GM18520 (cell line): ENCODE data around the gene TCF7L2.

Experiments used
- ATAC-seq: cut with Tn5 transposase; IDR thresholded peaks from one replicate; pipeline ENCODE4 v1.9.1; 2021; ENCODE audit not compliant: unreplicated experiment

The TCF7L2 gene

DNA sequence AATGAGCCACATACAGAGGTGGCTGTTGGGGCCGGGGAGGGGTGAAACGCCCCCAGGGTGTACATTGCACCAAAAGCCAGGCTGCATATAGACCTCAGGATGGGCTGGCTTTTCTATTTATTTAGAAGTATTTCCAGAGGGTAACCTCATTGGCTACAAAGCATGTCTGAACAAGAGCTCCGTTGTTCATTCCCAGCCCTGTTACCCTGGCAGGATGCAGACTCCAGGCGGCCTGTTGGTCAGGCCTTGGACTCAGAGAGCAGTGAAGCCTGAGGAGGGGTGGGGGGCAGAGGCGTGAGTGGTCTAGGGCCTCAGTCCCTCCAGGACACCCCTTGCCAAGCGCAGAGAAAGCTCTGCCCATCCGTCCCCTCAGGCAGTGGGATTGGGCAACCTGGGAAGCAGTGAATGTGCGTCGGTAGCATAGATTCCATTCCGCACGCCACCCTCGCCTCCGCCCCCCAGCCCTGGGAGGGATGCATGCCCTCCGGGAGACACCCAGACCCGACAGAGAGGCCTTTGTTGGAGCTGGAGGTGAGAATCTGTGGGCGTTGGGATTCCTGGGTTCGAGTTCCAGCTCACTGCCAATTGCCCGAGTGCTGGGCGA is 41.9 kb downstream of the TCF7L2 start:
- ATAC-seq = no peak

DNA sequence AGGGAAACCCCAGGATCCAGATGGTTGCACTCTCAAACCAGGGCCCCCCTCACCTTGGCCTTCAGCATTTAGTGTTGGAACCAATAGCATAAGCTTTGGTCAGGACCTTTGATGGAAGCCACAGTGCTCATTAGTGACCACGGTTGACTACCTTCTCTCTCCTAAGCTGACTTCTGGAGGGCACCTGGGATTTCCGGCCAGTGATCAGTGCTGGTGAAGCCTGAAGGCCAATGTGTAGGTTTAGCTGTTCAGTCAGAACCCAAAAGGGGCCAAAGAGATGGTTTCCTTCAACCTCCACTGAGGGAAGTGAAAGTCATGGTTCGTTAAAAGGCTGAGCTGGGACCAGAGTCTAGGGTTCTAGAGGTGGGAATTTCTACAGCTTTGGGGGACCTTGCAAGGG is 46.4 kb downstream of the TCF7L2 start:
- no peak for ATAC-seq

DNA sequence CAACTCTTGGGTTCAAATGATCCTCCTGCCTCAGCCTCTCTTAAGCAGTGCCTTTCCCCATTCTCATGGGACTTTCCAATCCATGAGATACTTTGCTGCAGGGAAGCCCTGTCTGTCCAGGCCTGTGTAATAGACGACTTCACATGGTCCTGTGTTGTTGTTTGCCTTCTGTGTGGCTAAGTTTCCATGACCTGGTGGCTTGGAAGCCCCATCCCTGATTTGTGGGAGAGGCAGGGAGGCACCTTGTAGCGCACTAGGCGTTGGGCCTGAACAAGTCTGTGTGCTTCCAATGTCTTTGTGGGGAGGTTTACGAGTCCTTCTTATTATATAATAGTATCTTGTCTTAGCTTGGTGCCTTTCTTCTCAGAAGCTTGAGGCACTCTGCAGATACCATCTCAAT is 49.1 kb downstream of the TCF7L2 start:
- ATAC-seq = no peak

DNA sequence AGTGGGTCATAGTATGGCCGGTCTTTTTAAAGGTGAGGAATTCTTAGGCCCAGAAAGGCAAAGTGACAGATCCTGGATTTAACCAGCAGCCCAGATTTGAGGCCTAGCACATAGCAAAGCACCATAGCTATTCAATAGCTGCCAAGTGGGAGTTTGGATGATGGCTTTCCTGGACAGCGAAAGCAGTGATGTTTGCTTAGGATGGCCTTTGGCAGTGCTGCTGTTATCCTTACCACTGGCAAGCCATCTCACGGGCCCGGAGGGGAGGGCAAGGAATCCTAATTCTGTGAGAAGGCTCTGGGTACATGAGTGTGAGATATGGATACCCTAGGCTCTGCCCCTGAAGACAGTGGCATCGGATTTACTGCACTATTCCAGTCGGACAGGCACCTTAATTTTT is 50.4 kb downstream of the TCF7L2 start:
- ATAC-seq = no peak

DNA sequence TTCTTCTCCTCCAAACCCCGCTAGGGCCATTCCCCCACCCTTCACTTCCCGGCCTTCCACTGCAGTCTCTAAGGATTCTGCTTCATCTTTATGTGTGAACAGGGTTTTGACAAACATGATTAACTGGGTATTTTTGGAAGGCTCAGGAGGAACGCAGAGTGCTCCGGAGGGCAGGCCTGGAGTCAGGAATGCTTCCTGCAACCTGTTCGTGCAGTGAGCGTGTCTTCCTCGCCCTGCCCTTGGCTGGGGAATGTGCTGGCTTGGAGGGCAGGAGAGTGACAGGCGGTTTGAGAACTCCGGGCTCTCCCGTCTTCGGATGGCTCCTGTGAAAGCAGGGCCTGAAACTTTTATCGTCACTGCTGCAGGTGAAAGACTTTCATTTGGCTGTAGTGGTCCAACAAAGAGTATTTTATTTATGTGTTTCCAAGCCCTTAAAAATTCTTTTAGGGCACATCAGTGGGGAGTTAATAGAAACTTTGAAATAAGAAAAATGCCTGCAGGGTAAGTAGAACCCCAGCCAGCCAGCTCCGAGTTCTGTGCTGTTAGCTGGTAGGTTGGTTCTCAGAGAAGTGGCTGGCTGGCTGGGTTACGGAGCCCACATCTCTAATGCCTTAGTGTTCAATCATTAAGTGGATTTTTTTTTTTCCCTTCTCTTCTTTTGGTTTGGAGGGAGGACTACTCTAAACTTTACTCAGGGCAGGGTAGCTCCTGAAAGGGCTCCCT is 51.0 kb downstream of the TCF7L2 start:
- no peak for ATAC-seq

DNA sequence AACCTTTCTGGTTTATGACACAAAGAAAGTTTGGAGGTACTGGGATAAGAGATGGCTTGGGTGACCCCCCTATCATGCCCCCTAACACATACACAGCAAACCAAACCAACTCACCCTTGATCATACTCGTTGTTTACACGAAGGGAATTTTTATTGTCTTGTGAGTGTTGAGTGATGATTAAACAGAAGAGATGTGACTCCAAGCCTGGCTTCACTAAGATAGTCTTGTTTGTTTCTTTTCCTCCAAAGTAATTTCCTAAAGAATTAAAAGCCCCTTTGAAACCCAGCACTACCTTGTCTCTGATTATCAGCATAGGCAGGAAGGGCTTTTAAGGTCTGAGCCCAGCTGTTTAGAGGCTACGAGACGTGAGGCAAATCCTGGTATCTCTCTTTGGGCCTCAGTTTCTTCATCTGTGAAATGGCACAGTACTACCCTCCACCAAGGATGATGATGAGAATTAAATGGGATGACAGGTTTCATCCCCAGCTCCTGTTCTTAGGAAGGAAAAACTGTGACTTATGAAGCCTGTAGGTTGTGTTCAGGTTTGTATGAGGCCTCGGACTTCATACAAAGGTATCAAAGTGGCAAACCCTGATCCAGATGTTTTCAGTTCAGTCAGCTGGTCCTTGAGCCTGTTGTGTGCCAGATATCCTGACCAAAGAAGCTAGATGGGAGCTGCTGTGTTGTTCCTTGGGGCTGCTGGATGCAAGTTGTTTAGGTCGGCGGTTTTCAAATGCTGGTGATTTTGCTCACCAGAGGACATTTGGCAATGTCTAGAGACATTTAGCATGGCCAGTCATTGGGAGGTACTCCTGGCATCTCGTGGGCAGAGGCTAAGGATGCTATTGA is 51.8 kb downstream of the TCF7L2 start:
- no peak for ATAC-seq

DNA sequence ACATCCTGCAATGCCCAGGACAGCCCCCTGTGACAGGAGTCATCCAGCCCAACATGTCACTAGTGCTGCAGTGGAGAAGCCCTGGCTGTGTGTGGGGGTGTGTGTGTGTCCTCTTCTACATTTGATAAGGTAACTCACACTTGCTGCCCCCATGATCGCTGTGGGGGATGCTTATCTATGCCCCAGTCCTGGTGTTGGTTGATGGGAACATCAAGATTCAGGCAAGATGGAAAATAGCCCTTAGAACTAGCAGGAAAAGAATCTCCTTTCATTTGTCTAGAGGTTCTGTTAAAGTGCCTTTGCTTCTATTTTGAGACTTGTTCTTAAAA is 52.4 kb downstream of the TCF7L2 start:
- no peak for ATAC-seq

DNA sequence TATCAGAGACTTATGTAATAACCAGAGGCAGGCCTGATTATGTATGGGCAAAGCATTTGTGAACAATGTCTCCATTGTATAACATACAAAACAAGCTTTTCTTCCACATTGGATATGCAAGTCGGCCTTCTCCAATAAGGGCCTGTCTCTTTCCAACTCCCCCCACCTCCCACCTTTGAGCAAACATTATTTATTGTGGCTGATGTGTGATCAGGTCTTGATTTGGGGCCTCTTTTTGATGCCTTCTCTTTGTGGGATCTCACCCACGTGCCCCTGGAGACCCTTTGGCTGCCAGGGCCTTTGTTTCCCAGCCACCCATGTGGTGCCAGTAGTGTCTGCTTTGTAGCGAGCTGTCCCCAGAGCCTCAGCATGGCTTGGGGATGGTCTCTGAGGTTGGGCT is 53.0 kb downstream of the TCF7L2 start:
- no peak for ATAC-seq

DNA sequence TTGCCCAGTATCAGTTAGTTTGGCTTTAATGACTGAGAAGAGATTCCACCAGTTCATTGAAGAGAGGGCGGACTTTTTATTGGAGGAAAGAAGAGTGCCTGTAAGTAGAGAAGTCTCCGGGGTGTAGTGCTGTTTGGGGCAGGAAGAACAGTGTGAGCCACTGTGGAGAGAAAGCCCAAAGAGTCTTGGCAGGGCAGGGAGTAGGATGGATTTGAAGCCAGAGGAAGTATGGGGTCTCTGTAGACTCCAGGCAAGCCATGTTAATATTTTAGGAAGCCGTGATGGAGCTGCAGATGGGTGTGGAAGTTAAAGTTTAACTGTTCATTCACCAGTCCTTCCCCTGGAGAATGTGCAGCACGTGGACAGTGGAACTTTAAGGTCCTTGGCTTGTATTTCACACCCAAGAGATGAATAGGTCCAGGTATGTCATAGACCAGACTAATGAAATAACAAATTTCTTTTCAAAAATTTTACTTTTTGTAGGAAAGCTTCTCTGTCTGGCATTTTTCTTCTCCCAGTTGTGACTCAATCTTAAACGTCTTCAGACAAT is 54.1 kb downstream of the TCF7L2 start:
- ATAC-seq = no peak

DNA sequence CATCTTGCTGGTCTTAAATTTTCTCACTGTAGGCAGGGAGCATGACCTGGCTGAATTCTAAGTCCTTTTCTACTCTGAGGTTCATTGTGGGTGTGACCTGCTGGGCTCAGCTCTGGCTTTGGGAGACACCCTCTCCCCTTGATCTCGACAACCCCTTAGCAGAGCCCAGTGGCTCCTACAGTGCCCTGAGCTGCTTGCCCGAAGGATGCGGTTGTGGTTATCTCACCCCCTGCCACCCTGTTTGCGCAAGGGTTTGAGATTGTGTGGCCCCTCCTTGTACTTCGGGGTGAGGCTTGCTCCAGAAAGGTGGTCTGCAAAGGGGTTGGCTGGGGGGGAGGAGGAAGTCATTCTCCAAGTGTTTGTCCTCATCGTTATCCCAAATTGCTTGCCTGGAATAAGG is 55.3 kb downstream of the TCF7L2 start:
- ATAC-seq = no peak

DNA sequence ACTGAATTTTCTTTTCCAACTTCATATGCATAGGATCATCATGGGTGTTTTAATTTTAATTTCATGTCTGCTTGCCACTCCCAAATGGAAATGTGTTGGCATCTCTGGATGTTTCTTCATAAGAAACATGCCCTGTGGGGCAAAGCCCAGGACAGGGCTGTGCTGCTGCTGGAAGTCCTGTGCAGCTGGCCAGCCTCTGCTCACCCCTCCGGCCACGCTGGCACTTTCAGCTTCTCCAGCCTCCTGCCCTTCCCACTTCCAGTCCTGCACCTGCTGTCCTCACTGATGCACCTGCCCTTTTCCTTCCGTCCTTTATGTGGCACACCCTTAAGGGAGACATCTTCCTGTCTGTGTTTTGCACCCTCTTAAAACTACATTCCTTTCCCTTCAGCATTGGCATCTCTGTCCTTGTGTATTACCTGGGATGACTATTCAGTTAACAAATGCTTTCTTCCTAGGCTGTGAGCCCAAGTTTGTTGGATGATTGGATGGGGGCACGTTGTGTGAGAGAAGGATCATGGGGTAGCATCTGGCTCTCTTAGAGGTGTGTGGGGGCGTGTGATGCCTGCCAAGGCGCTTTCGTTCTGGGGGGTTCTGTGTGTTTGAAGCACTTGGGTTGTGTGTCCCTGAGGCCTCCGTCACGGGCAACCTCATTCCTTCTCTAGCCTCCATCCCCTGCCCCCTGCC is 56.8 kb downstream of the TCF7L2 start:
- ATAC-seq = no peak

DNA sequence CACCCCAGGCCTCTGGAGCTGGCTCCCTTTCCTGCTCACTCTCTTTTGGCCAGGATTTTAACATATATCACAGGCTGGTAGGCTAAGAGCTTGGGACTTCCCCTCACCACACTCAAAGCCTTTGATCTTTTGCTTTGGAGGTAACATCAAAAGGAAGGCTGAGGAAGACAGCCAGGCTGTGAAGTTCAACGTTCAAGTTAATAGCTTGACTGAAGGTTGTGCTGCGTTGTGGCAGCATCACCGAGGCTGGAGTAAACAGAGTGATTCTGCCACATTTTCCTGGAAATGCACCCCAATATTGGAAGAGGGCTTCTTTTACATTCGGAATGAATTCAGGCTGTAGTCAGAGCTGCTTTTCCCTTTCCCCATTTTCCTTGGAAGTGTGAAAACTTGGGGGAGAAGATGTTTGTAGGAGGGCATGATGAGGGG is 57.3 kb downstream of the TCF7L2 start:
- ATAC-seq = no peak

DNA sequence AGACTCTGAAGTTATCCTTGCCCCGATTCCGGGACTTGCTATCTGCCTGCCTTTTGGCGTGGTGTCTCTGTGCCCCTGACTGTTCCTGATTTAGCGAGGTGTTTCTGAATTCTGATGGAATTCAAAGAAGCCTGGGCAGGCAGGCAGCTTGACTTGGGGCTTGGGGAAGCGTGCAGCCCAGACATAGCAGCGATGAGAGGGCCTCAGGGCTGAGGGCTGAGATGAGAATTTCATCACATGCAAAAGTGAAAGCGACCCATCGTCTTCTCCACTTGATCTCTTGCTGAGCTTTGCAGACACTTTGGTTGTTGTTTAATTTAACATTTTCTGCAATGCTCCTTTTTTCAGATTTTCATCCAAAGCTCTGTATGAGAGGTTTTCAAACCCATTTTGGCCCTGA is 57.8 kb downstream of the TCF7L2 start:
- no peak for ATAC-seq

DNA sequence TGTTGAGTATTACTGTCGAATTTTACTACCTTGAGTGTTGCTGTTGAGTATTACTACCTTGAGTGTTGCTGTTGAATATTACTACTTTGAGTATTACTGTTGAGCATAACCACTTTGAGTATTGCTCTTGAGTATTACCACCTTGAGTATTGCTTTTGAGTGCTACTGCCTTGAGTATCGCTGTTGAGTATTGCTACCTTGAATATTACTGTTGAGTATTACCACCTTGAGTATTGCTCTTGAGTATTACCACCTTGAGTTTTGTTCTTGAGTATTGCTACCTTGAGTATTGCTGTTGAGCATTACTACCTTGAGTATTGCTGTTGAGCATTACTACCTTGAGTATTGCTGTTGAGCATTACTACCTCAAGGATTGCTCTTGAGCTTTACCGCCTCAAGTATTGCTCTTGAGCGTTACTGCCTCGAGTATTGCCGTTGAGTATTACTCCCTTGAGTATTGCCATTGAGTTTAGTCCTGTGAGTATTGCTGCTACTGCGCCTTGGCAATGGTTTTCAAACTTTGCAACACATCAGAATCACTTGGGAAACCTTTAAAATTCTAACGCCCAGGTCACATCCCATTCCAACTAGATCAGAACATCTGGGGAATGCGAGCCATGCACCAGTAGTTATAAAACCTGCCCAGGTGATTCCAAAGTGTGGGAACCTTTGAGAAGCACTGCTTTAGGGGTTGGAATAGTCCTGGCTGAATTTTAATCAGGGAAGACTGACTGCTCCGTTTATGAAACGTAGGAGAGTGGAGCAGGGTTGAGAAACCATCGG is 61.7 kb downstream of the TCF7L2 start:
- no peak for ATAC-seq

DNA sequence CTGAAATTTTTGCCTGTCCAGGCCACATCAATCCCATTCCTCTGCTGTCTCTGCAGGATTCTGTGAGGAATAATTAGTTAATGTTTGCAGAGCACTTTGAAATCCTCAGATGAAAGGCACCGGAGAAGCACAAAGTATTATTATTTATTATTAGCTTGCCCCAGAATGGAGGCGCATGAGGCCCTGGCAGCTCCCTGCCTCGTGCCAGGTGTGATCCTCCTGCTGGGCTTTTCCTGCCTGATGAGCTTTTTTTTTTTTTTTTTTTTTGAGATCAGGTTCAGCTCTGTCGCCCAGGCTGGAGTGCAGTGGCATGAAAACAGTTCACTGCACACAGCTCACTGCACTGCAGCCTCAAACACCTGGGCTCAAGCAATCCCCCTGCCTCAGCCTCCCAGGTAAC is 65.2 kb downstream of the TCF7L2 start:
- ATAC-seq = no peak

DNA sequence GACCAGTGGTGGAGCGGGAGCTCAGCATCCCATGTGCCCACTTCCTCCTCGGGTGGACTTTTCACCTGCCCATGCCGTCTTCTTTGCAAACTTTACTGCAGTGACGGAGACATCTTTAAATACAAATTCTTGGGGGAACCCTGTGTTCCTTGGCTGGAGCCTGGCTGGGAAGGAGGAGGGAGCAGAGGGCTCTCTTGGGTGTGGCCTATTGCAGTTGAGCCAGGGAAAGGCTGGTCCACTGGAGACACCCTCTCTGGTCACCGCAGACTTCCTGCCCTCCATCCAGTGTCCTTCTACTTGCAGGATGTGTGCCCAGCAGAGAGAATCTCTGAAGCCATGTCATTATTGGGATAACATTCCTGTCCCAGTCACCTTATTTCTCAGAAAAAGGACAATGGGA is 67.3 kb downstream of the TCF7L2 start:
- no peak for ATAC-seq

DNA sequence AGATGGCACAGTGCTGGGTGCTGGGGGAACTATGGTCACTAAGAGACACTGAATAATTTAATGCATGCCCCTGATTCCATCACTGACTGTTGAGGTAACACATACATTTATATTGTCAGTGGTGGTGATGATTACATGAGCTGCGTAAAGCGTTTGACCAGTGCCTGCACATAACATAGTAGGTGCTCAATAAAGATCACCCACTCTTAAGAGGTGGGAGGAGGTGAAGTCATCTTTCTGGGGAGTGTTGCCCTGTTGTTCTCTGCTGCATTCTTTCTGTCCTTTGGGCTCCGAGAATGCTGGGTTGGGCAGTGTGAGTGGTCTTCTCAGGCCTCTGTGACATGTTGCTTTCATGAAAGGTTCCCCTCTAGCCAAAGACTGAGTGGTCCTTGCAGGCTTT is 68.0 kb downstream of the TCF7L2 start:
- no peak for ATAC-seq

DNA sequence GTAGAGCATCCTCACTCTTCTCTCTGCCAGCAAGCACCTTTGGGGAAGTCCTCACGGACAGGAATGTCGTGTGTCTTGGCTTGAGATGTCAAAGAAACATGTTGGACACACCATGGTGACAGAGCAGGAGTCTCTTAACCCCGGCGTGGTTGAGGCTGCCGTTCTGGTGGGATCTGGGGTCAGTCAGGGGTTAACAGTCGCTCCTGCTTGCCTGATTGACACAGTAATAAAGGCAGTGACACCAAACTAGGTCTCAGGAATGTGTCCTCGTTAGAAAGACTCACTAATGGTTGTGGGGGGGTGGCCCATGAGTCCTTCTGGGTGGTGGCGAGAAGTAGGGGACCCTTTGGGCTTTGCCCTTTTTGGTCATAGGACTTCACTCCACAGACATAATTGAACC is 69.0 kb downstream of the TCF7L2 start:
- ATAC-seq = no peak

DNA sequence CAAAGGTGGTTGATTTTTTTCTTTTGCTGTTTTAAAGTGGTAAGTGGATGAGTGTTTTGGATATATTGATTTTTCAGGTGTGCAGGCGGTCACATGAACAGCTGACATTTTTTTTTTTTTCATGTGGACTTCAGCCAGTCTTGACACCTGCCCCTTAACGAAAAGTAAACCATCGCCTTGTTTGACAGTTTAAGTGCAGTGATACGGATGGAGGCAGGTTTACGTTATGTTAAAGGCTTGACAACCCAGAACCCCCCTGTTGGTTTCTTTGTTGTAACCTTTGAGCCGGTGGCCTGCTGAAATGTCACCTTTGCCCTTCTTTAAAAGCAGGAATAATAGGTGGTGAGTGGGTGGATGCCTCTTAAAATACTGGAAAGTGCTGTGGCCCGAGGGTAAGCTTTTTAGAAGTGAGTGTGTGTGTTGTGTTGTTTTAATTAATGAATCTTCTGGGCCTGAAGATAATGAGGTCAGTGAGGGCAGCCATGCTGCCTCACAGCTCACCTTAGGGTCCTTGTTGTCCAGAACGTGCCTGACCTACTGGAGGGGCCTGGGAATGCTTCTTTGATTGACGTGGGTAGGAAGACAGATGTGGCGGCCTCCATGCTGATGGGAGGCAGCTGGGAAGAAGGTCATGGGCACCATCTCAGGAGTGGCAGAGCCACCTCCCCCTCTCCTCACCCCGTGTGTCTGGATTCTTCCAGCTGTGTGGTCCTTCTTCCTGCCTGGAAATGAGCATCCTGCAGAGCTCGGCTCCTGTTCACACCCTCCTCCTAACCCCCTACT is 69.8 kb downstream of the TCF7L2 start:
- ATAC-seq = no peak

DNA sequence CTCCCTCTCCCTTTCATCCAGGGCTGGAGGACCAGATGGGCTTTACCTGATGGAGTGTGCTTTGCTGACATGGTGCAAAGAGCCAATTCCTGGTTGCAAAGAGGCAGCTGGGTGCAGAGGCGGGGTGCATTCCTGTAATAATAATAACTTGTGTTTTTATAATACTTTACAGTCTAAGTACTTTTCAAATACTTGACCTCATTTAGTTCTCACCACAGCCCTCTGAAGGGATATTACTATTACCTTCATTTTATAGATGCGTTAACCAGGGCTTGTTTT is 70.4 kb downstream of the TCF7L2 start:
- ATAC-seq = no peak
